Osteoblast (primary cell): ENCODE measurements around the gene NTSR2. TPM values are rescaled to one million over a fixed set of nuclear protein-coding genes. Genes with fewer than 3 reads are reported as not detected.

Experiments used
- DNase-seq: peaks from one replicate; pipeline ENCODE4 v3.0.0; 2011; ENCODE audit warnings: low spot score, mixed read lengths; ENCODE audit not compliant: insufficient read length; ENCODE audit errors: missing footprints
- H2AFZ ChIP-seq: 2 replicates; pipeline ENCODE4 v1.6.0; 2011; ENCODE audit warnings: mild to moderate bottlenecking, low read length
- H3K27ac ChIP-seq: 2 replicates; pipeline ENCODE4 v1.5.1; 2011; ENCODE audit warnings: mild to moderate bottlenecking, low read depth, low read length, moderate library complexity
- H3K27me3 ChIP-seq: 2 replicates; pipeline ENCODE4 v1.6.0; 2012; ENCODE audit warnings: mild to moderate bottlenecking, control low read depth, inconsistent platforms, low read length, moderate library complexity; ENCODE audit not compliant: insufficient read depth
- H3K36me3 ChIP-seq: 2 replicates; pipeline ENCODE4 v1.5.1; 2011; ENCODE audit warnings: mild to moderate bottlenecking, low read length, control low read depth, moderate library complexity; ENCODE audit not compliant: insufficient read depth
- H3K4me1 ChIP-seq: 2 replicates; pipeline ENCODE4 v1.5.1; 2011; ENCODE audit warnings: mild to moderate bottlenecking, low read length, control low read depth, moderate library complexity; ENCODE audit not compliant: insufficient read depth
- H3K4me2 ChIP-seq: 2 replicates; pipeline ENCODE4 v1.6.0; 2011; ENCODE audit warnings: mild to moderate bottlenecking, low read length; ENCODE audit not compliant: insufficient read depth
- H3K4me3 ChIP-seq: fragments of 200-600 bp; sonication (generic); 3 replicates; pipeline ENCODE4 v1.5.1; 2012; ENCODE audit warnings: mild to moderate bottlenecking, low read length, inconsistent platforms; ENCODE audit not compliant: insufficient read depth
- H3K79me2 ChIP-seq: 2 replicates; pipeline ENCODE4 v1.6.0; 2012; ENCODE audit warnings: mild to moderate bottlenecking, low read length, control low read depth, inconsistent platforms; ENCODE audit not compliant: insufficient read depth
- H3K9me3 ChIP-seq: 2 replicates; pipeline ENCODE4 v1.5.1; 2011; ENCODE audit warnings: low read depth, low read length, control low read depth
- H4K20me1 ChIP-seq: 2 replicates; pipeline ENCODE4 v1.6.0; 2012; ENCODE audit warnings: mild to moderate bottlenecking, low read length, control low read depth; ENCODE audit not compliant: insufficient read depth
- CTCF ChIP-seq: IDR thresholded peaks from 2 replicates; pipeline ENCODE4 v1.5.1; 2011; ENCODE audit warnings: mild to moderate bottlenecking, low read depth, low read length, moderate library complexity; ENCODE audit errors: extremely low read depth
- total RNA-seq: library from RNA; depleted of rRNA; stranded (reverse); fragments of >200 nt; gene quantifications from 2 replicates; pipeline ENCODE4 v1.2.3, GENCODE V29; 2012

Gene NTSR2
- total RNA-seq, 1 donor = not detected

DNA sequence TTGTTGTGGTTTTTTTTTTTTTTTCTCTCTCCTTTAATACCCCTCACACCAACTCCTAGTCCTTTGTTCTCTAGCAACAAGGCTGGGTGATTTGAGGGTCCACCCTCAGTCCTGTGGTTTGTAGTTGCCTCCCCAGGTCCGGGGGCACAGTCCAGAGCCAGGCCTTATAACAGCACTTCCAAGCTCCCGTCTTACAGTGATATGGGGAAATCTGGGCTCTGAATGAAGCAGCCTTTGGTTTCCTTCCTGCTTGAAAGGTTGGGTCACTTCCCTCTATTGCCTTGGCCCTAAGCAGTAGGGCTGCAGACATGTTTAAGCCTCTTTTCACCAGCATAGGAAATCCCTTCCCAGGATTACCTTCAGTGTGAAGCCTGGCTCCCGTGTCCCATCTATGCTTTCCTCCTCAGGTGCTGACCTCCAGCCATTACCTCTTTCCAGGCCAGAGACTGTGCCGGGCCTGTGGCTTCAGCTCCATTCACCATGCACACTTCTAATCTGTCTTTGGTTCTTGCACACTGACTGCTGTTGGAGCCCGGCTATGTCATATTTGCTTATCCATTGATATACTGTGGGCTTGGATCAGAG is 21.2 kb upstream of the NTSR2 start:
- Histone ChIP-seq H3K4me2 (no peak overlapping the region), H2AFZ (no peak overlapping the region), H3K9me3 (no peaks in the 10 kb centered on the region), H3K4me3 (no peak overlapping the region), H3K79me2 (no peaks in the 10 kb centered on the region), H4K20me1 (no peaks in the 10 kb centered on the region), H3K27me3 (peaks cover 2% of the 10 kb centered on the region), H3K36me3 (no peaks in the 10 kb centered on the region), H3K4me1 (peaks cover 9% of the 10 kb centered on the region), H3K27ac (no peak overlapping the region)
- no peak for DNase-seq
- TF ChIP-seq CTCF = no peak

GRCh38 chr2:11688222-11689069 is 18.5 kb upstream of the NTSR2 start:
- H3K27me3 ChIP-seq = peaks cover 20% of the 10 kb centered on the region
- H4K20me1 ChIP-seq = no peaks in the 10 kb centered on the region
- H3K4me1 ChIP-seq = peaks cover 9% of the 10 kb centered on the region
- no peak overlapping the region for H3K27ac ChIP-seq
- TF ChIP-seq CTCF = peak; percentile 89
- peak overlapping the region; percentile 63 for H3K4me3 ChIP-seq
- H3K36me3 ChIP-seq = no peaks in the 10 kb centered on the region
- no peaks in the 10 kb centered on the region for H3K79me2 ChIP-seq
- H3K4me2 ChIP-seq = peak overlapping the region; percentile 80
- H2AFZ ChIP-seq = peak overlapping the region; percentile 90
- H3K9me3 ChIP-seq = no peaks in the 10 kb centered on the region
- peak; percentile 91 for DNase-seq

GRCh38 chr2:11687736-11688135 is 17.7 kb upstream of the NTSR2 start:
- H3K4me1 ChIP-seq = peaks cover 9% of the 10 kb centered on the region
- peak overlapping the region; percentile 80 for H3K4me2 ChIP-seq
- H3K79me2 ChIP-seq = no peaks in the 10 kb centered on the region
- H2AFZ ChIP-seq = peak overlapping the region; percentile 90
- H3K27ac ChIP-seq = no peak overlapping the region
- no peak for TF ChIP-seq CTCF
- no peaks in the 10 kb centered on the region for H3K9me3 ChIP-seq
- peak overlapping the region; percentile 63 for H3K4me3 ChIP-seq
- DNase-seq = no peak
- H3K36me3 ChIP-seq = no peaks in the 10 kb centered on the region
- no peaks in the 10 kb centered on the region for H4K20me1 ChIP-seq
- H3K27me3 ChIP-seq = peaks cover 26% of the 10 kb centered on the region

DNA sequence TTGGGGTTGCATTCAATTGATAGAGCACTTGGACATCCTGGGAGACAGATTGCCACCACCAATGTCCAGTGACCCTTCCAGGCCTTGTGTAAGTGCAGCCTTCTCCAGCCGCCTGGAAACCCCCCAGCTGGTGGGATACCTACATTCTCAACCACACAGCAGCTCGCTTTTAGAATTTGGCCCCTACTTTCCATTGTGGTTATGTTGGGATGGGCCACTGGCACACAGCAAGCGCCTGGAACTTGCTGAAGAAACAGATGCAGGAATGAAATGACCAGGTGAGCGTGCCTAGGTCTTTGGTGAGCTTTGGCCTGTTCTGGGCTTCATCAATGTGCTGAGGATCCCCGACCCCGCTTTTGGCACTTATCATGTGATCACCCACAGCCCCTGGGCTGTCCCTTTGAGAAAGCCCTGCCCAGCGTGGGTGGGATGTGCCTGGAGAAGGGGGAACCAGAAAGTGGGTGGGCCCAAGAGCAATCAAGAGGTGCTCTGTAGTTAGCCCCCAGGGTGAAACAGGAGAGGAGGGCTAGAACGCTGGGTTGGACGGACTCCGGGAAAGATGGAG is 16.0 kb upstream of the NTSR2 start:
- TF ChIP-seq CTCF = no peak
- Histone ChIP-seq H3K4me2 (no peak overlapping the region), H3K79me2 (no peaks in the 10 kb centered on the region), H3K4me1 (peaks cover 9% of the 10 kb centered on the region), H2AFZ (no peak overlapping the region), H3K27me3 (peaks cover 31% of the 10 kb centered on the region), H3K9me3 (no peaks in the 10 kb centered on the region), H3K4me3 (no peak overlapping the region), H3K27ac (no peak overlapping the region), H4K20me1 (no peaks in the 10 kb centered on the region), H3K36me3 (no peaks in the 10 kb centered on the region)
- peak; percentile 77 for DNase-seq
